Stimulated activated CD4-positive, alpha-beta T cell treated with anti-CD3 and anti-CD28 coated beads, TNF-alpha, amount 100 ng/mL, for 24 hours (primary cell): Measurements from ENCODE around the gene WBP4.

Experiments
- DNase-seq, 3 experiments: peaks; one replicate each; pipeline ENCODE4 v3.0.0-alpha.2; 2020; ENCODE audit warnings: low read depth in 3 of 3

WBP4 gene

DNA sequence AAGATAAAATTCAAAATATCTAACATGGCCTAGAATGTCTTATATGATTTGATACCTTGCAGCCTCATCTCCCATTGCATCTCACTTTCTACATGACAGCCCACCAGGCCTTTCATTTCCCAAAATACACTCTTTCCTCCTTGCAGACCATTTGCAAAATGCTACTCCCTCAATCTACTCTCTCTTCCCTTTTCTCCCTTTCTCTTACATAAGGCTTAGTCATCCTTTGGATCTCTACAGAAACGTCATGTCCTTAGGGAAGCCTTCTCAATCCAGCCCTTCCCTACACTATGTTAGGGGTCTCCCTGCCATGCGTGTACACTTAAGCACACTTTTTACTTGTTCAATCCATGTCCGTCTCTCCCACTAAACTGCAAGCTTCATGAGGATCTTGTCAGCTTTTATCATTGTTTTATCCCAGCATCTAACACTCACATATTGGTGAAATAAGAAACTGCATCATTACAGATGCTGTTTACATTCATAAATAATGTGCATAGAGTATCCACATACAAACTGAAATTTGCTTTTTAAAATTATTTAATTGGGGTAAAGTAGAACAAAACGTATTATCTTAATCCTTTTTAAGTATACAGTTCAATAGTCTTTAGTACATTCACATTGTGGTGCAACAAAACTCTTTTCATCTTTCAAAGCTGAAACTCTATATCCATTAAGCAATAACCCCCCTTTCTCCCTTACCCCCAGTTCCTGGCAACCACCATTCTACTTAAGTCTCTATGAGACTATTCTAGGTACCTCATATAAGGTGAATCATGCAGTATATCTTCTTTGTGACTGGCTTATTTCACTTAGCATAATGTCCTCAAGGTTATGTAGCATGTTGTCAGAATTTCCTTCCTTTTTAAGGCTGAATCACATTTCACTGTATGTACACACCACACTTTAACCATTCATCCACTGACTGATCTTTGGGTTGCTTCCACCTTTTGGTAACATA lies 11.5 kb upstream of the WBP4 start:
- DNase-seq, result no peak

DNA sequence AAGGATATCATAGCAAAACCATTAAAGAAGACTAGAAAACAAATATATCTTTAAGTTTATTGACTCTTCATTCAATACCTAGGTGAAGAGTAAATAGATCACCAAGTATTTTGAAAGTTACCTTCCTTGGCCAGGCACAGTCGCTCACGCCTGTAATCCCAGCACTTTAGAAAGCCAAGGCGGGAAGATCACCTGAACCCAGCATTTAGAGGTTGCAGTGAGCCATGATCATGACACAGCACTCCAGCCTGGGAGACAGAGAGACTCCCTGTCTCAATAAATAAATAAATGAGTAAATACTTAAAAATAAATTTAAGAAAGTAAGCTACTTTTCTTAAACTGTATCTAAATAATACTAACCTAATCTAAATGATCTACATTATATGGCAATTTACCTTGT lies 8.9 kb upstream of the WBP4 start:
- no peak for DNase-seq

DNA sequence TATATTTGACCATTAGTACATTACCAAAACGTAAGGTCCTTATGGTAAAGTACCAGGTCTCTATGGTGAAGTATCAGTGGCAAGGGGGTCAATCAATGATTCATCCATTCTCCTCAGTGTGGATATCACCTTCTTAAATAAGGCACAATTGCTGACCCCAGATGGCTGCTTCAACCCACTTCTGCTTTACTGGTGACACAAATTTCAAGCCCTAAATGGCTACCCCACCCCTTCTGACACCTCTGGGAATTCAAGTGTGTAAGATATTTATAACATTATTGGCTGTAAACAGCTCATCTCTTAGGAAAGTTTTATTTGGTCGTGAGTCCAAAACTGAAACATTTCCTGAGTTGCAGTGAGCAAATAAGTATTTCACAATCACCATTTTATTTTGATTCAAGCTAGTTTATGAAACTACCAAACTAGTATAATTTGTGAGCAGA lies 7.9 kb upstream of the WBP4 start:
- DNase-seq, result no peak

DNA sequence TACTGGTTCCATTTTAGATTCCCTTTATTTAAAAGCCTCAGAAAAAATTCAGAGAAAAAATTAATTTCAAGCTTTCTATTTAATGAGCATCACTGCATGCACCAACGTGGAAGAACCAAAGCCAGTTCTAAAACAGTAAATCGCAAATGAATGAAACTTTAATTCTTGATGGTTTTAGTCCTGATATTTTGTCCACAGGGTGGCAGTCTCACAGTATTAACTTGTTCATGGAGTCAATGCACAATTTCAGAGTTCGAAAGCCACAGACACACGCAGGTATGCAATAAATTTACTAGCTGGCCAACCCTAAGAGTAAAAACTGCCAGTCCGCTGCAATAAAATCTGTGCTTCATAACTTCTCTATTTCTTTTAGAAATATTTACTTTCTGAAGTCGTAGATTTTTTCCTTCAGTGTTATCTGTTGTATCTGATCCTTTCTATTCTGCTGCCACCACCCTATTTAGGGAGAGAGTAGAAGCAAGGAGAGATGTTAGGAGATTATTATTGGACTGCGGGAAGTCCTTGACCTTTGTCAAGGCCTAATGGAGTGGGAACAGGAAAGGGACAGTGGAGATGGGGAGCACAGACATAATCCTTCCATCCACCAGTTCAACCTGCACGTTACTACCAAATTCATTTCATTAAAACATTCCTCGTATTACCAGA lies 7.0 kb upstream of the WBP4 start:
- DNase-seq, result peak in 1 of 3 experiments; percentile 39

DNA sequence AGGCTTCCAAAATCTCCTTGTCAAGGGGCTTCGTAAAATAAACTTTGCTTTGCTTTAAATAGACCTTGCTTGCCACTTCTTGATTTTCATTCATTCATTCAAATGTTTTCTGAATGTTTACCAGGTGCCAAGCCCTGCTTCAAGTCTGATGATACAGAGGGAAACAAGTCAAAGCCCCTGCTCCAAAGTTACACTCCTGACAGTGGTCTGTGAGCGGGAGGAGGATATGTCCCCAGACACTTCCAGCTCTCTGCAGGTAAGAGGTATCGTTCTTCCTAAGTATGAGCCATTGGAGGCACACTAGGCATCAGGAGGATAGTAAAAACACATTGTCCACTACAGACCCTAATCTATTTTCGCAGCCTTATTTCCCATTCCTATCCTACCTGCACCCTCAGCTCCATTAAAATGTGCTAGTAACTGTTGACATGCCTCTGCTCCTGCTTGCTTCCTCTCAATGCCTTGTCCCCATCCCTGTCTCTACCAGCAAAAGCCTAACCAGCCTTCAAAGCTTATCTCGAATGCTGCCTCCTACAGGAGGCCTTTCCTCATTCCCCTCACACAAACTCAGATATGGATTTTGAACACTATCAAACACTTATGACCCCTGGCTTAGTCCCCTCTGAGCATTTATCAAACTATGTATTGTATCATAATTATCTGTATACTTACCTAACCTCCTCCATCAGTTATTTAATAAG lies 6.2 kb upstream of the WBP4 start:
- no peak for DNase-seq

DNA sequence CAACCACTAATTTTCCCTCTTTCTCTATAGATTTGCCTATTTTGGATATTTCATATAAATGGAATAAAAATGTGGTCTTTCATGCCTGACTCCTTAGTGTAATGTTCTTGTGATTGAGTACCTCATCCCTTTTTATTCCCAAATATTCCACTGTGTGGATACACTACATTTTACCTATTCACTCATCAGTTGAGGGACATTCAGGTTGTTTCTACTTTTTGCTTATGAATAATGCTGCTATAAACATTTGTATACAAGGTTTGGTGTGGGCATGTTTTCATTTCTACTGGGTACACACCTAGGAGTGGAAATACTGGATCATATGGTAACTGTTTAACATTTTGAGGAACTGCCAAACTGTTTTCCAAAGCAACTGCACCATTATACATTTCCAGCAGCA lies 5.1 kb upstream of the WBP4 start:
- DNase-seq, result no peak

DNA sequence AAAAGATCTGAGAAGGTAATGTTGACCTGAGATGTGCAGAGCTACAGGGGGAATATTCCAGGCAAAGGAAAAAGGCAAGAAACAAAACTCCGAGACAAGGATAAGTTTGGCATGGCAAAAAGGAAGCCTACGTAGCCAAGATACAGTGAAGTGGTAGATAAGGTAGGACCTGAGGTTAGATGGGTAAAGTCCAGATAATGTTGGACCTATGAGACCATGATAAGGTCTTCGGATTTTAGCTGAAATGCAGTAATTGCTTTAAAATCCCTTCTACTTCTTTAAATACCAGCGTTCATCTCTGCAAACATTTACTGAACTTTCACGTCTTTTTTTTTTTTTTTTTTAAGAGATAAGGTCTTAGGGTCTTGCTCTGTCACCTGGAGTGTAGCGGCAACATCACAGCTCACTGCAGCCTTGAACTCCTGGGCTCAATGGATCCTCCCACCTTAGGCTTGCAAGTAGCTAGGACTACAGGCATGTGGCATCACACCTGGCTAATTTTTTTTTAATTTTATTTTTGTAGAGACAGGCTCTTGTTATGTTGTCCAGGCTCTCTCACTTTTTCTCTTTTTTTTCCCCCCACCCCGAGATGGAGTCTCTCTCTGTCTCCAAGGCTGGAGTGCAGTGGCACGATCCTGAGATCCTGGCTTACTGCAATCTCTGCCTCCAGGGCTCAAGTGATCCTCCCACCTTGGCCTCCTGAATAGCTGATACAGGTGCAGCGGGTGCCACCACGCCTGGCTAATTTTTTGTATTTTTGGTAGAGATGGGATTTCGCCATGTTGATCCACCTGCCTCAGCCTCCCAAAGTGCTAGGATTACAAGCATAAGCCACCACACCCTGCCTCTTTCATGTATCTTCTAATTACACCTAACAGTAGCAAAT lies 4.2 kb upstream of the WBP4 start:
- no peak for DNase-seq

DNA sequence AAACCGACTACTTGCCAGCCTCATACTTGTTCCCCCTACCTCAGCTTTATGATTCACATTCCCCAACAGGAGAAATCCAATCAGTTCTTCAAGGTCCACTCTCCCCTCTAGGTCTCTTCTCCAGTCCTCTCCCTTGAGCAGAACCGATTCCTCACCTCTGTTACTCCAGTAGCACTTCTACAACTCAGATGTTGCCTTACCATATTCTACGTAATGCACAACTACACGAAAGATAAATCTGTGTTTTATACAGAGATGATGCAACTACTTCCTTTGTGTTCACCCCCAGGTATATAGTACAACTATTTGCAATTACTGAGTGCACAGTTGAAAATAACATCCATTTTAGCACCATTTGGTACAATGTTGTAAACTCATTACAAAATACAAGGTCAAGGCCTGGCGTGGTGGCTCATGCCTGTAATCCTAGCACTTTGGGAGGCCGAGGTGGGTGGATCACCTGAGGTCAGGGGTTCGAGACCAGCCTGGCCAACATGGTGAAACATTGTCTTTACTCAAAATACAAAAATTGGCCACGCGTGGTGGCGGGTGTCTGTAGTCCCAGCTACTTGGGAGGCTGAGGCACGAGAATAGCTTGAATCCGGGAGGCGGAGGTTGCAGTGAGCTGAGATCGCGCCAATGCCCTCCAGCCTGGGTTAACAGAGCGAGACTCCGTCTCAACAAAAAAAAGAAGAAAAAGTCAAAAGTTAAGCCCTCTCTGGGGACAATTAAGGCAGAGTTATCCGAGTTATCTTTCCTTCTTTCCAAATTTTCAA lies 2.8 kb upstream of the WBP4 start:
- no peak for DNase-seq

DNA sequence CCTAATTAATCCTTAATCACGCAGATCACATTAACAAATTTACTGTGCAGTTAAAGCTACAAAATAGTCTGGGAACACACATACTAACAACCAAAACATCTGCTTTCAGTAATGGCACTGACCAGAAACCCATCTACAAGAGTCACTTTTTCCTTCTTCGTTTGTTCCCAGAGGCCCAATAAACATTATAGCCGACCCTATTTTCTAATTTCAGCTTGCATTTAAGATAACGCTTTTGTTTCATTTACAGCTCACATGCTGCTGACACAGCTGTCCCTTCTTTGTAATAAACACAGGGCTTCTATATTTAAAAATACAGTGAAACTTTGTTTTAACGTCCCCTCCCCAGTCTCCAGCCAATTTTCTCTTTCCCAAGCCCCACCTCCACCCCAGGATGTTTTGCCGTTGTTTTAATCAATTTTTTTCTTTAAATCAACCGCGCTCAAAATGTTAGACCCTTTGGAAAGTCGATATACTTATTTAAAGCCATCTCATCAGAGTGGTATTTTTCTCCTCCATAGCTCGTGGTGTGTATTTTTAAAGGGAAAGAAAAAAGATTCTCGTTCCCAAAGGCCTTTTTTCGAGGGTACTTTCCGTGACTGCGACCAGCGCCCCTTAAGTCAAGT lies 1.7 kb upstream of the WBP4 start:
- DNase-seq, result no peak

DNA sequence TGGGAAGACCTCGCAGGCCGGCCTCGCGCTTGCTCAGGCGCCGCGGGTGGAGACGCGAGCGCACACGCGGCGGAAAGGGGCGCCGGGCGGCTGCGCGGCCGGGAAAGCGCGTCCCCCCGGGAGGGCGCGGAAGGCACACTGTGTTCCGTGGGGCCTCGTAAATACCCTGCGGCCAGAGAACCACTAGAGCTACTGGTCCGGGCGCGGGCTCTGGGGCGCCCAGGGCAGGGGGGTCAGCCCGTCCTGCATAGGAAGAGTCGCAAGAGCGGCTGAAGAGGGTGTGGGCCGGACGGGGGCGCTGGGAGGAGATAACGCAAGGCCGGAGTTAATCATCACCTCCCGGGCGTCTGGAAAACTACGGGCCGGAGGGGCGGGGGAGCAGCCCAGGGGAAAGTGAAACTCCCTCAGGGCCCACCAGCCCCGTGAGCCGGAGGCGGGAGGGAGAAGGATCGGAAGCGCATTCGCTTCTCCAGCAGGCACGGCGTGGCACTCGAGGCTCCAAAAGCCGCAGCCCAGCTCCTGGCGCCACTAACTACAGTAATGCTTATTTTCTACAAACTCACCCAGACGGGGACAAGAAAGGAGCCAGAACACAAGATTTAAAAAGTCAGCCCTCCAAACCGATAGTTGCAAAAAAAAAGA lies 1.1 kb upstream of the WBP4 start:
- DNase-seq, result peak; percentile 57 to 81 (median 62)

DNA sequence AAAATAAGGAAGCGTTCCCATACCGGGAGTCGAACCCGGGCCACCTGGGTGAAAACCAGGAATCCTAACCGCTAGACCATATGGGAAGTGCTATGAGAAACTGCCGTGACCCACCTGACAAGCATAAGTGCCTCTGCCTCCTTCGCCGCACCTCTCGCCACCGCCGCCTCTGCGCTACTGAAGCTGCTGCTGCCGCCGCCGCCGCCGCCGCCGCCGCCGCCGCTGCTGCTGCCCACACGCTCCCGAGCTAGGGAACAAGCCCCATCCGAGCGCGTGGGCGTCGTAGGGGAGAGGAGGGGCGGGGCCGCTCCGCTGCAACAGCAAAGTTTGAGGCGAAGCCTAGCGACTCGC lies 610 bp upstream of the WBP4 start:
- peak; percentile 72 to 85 (median 77) for DNase-seq

DNA sequence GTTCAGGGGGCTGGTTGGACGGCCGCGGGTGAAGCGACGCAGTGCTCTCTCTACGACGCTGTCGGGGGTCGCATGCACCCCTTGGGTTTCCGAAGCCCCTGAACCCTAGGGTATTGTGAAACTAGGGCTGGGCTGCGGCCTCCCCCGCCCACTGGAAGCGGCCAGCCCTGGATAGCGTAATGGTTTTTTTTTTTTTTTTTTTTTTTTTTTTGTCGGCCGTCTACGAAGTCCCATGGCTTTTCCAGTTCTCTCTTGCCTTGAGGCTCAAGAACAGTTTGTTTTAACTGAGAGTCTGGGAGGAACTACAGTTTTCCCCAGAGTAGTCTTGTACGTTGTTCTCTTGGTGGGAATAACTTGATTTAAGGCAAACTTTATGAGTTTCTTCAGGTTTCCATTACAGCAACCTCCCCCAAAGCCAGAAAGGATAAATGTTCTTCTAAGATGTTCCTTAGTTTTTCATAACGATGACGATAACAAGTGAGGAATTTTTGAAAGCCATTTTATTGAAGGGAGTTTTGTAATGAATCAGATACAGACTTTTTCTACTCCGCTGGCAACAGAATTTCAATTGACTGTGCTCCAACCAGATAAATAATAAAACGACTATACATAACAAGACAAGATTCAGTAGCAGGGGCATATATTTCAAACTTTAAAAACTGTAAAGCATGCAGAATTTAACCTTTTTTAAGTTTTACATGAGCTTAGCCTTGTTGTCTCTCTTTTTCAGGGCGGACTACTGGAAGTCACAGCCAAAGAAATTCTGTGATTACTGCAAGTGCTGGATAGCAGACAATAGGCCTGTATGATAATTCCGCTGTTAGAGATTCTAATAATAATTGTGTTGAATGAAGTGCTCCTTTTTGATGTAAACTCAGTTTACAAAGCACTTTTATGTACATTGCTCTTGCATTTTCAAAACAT lies 867 bp downstream of the WBP4 start:
- DNase-seq, result no peak

DNA sequence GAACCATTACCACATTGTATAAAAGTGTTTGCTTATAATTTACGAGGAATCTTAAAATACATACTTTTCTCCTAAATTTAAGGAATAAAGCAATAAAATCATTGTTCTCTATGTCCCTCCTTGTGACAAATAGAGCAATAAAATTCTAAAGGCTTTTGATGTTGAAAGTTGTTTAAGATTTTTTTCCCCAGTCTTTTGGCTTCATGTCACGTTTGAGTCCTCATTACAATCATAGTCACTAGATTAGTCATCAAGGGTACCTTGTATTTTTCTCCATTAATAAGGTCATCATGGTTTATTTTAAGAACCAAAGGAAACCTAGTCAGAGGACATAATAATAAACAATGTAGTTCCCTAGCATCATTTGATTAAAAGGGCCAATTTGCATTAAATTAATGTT lies 3.2 kb downstream of the WBP4 start:
- no peak for DNase-seq

DNA sequence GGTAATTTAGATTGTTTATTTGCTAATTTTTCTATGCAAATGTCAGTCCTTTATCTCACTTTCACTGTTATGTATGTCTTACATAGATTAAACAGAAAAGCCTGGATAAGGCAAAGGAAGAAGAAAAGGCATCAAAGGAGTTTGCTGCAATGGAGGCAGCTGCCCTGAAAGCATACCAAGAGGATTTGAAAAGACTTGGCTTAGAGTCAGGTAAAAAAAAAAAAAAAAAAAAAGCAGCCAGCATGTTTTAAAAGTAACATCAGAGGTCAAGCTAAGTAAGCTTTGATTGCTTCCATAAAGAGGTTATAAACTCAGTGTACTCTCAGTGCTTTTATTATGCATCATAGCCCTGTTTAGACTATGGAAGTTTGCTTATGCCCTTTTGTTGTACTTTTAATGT lies 3.8 kb downstream of the WBP4 start:
- no peak for DNase-seq

DNA sequence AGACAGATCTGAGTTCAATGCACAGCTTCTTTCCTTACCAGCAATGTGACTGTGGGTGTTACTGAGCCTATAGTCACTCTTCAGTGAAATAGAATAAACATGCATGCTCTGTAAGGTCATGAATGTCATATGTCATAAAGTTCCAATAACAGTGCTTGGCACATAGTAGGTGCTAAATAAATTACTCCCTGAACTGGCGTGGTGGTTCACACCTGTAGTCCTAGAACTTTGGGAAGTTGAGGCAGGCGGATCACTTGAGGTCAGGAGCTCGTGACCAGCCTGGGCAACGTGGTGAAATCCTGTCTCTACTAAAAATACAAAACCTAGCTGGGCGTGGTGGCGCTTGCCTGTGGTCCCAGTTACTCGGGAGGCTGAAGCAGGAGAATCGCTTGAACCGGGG lies 13.2 kb downstream of the WBP4 start:
- DNase-seq, result no peak

DNA sequence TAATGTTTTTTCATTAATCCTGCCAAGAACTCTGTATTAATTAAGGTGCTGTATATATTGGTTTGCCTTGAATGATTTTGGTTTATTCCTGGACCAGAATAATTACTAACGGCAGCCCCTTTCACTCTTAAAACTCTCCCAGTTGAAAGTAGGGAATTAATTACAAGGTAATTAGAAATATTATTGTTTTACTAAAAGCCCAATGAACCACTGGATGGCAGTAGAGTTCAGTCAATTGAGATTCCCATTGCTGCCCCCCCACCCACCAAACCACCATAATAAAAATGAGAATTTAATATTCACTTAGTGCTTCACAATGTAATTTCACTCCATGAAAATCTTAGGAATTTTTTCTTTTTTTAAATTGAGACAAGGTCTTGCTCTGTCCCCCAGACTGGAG lies 13.7 kb downstream of the WBP4 start:
- DNase-seq, result no peak

DNA sequence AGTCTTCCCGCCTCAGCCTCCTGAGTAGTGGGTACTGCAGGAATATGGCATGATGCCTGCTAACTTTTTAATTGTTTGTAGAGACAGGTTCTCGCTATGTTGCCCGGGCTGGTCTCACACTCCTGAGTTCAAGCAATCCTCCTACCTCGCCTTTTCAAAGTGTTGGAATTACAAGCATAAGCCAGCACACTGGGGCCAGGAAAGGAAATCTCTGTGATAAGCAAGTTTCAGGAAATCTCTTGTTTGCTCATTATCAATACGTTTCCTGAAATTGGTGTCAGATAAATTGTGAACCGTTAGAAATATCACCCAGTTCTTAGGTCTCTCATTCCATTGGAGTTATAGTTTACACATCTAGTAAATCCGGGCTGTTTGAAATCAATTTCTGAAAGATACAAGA lies 14.2 kb downstream of the WBP4 start:
- no peak for DNase-seq

DNA sequence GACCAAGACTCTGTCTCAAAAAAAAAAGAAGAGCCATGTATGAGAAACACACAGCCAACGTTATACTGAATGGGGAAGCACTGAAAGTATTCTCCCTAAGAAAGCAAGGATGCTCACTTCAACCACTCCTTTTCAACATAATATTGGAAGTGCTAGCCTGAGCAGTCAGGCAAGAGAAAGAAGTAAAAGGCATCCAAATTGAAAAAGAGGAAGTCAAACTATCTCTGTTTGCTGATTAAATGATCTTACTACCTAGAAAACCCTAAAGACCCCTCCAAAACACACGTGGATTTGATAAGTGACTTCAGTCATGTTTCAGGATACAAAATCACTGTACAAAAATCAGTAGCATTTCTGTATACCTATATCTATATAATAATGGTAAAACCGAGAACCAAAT lies 16.2 kb downstream of the WBP4 start:
- no peak for DNase-seq

DNA sequence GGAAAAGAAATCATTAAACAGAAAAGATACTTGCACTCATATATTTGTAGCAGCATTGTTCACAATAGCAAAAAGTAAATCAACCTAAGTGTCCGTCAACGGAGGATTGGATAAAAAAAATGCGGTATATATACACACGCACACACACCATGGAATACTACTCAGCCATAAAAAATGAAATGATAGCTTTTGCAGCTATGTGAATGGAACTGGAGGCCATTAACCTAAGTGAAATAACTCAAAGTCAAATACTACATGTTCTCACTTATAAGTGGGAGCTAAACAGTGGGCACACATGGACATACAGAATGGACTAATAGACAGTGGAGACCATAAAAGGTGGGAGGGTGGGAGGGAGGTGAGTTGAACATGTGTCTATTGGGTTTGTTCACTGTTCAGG lies 18.4 kb downstream of the WBP4 start:
- DNase-seq, result no peak
